RWPE1 (cell line): ENCODE measurements around the gene ANKH.

Experiments
- CTCF ChIA-PET: fragments of 350-600 bp; sonication (Branson Sonifier 250); formaldehyde crosslinking; extraction: SDS; loops from one replicate; lab custom pipeline; 2021; lab: Yijun Ruan, JAX
- POLR2A ChIA-PET: fragments of 400-600 bp; formaldehyde crosslinking; extraction: SDS; loops from one replicate; lab custom pipeline; 2020; ENCODE audit warnings: antibody characterized with exemption; ENCODE audit not compliant: low non-redundant PET; lab: Yijun Ruan, JAX
- DNase-seq: peaks from one replicate; pipeline ENCODE4 v3.0.0; 2012; ENCODE audit warnings: low spot score
- H3K27ac ChIP-seq: fragments of 450-650 bp; 2 replicates; pipeline ENCODE4 v1.5.1; 2017
- TF ChIP-seq, protein P1 (sequence below): fragments of 450-650 bp; conservative IDR thresholded peaks from 2 replicates; pipeline ENCODE4 v1.5.1; 2017; ENCODE audit warnings: low read depth, mild to moderate bottlenecking

The ANKH gene

GRCh38 chr5:14783691-14784090 lies 87.9 kb downstream of the ANKH start:
- TF ChIP-seq, protein P1, sequence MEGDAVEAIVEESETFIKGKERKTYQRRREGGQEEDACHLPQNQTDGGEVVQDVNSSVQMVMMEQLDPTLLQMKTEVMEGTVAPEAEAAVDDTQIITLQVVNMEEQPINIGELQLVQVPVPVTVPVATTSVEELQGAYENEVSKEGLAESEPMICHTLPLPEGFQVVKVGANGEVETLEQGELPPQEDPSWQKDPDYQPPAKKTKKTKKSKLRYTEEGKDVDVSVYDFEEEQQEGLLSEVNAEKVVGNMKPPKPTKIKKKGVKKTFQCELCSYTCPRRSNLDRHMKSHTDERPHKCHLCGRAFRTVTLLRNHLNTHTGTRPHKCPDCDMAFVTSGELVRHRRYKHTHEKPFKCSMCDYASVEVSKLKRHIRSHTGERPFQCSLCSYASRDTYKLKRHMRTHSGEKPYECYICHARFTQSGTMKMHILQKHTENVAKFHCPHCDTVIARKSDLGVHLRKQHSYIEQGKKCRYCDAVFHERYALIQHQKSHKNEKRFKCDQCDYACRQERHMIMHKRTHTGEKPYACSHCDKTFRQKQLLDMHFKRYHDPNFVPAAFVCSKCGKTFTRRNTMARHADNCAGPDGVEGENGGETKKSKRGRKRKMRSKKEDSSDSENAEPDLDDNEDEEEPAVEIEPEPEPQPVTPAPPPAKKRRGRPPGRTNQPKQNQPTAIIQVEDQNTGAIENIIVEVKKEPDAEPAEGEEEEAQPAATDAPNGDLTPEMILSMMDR, result no peak
- ChIA-PET CTCF (interaction anchor here (0.5 to 0.7 kb wide), 2 partner anchors 74 to 91 kb away, joined by 3 read pairs; no protein-coding TSS in a partner anchor), POLR2A (no interaction called here)
- no peak overlapping the region for H3K27ac ChIP-seq
- DNase-seq, result no peak

GRCh38 chr5:14782591-14782990 lies 89.0 kb downstream of the ANKH start:
- DNase-seq, result no peak
- ChIA-PET CTCF (no interaction called here), POLR2A (interaction anchor here (0.5 kb wide), 1 partner anchor 27 kb away, joined by 4 read pairs; no protein-coding TSS in a partner anchor)
- TF ChIP-seq, protein P1, result no peak
- H3K27ac ChIP-seq, result no peak overlapping the region

- CTCF ChIA-PET, result no interaction called here
- no peak overlapping the region for H3K27ac ChIP-seq
- no peak for DNase-seq
- TF ChIP-seq, protein P1, result no peak
- POLR2A ChIA-PET, result no interaction called here
Measured at GRCh38 chr5:14781106-14781505, 90.5 kb downstream of the ANKH start.

DNA sequence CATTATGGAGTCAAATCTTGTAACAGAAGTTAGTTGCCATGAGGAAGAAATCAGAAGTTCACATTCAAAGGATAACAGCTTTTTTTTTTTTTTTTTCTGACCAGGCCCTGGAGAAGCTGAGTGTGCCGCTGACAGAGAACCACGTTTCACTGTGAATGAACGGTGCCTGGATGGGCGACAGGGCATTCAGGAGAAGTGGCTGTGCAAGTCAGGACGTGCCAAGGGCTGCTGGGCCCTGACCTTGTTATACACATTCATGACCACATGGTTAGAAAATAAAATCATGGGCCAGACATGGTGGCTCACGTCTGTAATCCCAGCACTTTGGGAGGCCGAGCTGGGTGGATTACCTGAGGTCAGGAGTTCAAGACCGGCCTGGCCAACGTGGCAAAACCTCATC lies 91.6 kb downstream of the ANKH start:
- POLR2A ChIA-PET, result no interaction called here
- CTCF ChIA-PET, result interaction anchor here (0.5 to 0.6 kb wide), 2 partner anchors 38 to 83 kb away, joined by 3 to 4 read pairs; no protein-coding TSS in a partner anchor
- H3K27ac ChIP-seq, result peak overlapping the region; percentile 40
- TF ChIP-seq, protein P1, result no peak
- no peak for DNase-seq

DNA sequence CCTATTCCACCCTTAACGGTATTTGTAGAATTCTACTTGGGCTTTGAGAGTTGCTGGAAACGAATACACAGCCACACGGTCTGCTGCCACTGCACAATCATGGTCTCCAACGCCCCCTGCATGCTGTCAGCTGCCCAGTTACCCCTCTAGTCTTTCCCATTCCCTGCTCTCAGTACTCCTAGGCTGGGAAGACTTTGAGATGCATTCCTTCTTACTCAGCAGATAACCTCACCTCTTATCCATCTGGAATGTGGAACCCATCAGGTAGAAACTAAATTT lies 92.8 kb downstream of the ANKH start:
- TF ChIP-seq, protein P1, result no peak
- H3K27ac ChIP-seq, result no peak overlapping the region
- no peak for DNase-seq
- ChIA-PET POLR2A (no interaction called here), CTCF (no interaction called here)

DNA sequence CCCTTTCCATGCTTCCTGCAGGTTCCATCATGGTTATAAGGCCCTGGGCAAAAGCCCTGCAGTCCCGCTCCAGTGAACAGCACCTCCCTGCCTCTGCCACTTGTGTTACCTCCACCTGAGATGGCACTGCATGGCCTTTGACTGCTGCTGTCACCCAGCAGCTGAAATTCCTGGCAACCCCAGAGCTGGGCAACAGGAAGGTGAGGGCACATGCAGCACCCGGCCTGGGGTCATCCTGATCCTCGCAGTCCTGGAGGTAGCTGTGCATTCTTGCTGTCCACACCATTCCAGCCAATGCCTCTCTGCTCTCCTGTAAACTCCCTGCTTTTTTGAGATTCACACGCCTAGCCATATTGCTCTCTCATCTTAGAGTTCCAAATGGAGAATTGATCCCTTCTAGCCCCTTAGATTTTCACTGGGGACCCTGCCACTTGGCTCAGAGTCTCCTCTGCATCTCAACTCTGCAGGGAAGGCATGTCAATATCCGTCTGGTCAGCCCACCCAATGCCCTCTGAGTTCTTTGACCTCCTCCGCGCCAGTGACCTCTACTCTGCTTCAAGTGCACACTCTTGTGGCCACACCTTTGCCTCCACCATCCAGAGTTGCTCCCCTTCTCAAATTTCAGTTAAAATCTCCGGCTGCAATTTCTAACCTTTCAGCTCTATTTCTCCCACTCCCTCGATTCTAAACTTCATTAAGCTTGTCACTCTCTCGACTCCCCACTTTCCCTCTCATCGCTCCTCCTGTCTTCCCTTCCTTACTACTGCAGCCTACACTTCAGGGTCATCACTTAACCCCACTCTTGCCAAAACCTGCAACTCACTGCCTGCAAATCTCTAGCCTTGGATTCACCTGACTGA lies 93.4 kb downstream of the ANKH start:
- POLR2A ChIA-PET, result no interaction called here
- DNase-seq, result no peak

More for the DNA sequence above, 93.4 kb downstream of the ANKH start:
- 0 out of 2 replicates have a peak overlapping the region, but pooled peaks have one; percentile 1 for H3K27ac ChIP-seq
- TF ChIP-seq, protein P1, result no peak
- CTCF ChIA-PET, result no interaction called here
